GM23338 (cell line): ENCODE data around the gene HRH3. TPM values are rescaled to one million over a fixed set of nuclear protein-coding genes. Genes with fewer than 3 reads are reported as not detected.

ENCODE experiments used
- ATAC-seq: fragments of 200-7000 bp; cut with Tn5 transposase; 3 replicates; pipeline ENCODE4 v1.9.1; 2020
- DNase-seq: peaks from one replicate; pipeline ENCODE4 v3.0.0-alpha.2; 2015; ENCODE audit warnings: low spot score
- H2AFZ ChIP-seq: fragments of 200-600 bp; sonication (generic); 2 replicates; pipeline ENCODE4 v1.8.0; 2016; ENCODE audit warnings: antibody characterized with exemption, mild to moderate bottlenecking, moderate library complexity
- H3F3A ChIP-seq: fragments of 200-600 bp; sonication (generic); replicated peaks from 2 replicates; pipeline ENCODE4 v1.8.0; 2017; ENCODE audit warnings: antibody characterized with exemption, mixed run types, low read depth
- H3K27ac ChIP-seq: fragments of 200-600 bp; sonication (generic); 2 replicates; pipeline ENCODE4 v1.6.1; 2016; ENCODE audit warnings: low read depth
- H3K27me3 ChIP-seq: fragments of 200-600 bp; sonication (generic); 2 replicates; pipeline ENCODE4 v1.8.0; 2016; ENCODE audit warnings: mild to moderate bottlenecking, mixed run types, moderate library complexity; ENCODE audit not compliant: insufficient read depth
- H3K36me3 ChIP-seq: fragments of 200-600 bp; sonication (generic); 2 replicates; pipeline ENCODE4 v1.8.0; 2016; ENCODE audit warnings: mild to moderate bottlenecking; ENCODE audit not compliant: insufficient read depth
- H3K4me1 ChIP-seq: fragments of 200-600 bp; sonication (generic); 2 replicates; pipeline ENCODE4 v1.8.0; 2016; ENCODE audit warnings: mild to moderate bottlenecking, moderate library complexity; ENCODE audit not compliant: insufficient read depth
- H3K4me2 ChIP-seq: fragments of 200-600 bp; sonication (generic); 2 replicates; pipeline ENCODE4 v1.7.1; 2017; ENCODE audit warnings: mixed run types
- H3K4me3 ChIP-seq: fragments of 200-600 bp; sonication (generic); 2 replicates; pipeline ENCODE4 v1.6.1; 2016; ENCODE audit warnings: mixed run types
- H3K79me2 ChIP-seq: fragments of 200-600 bp; sonication (generic); replicated peaks from 2 replicates; pipeline ENCODE4 v1.8.0; 2017; ENCODE audit warnings: mild to moderate bottlenecking; ENCODE audit not compliant: insufficient read depth
- H3K9me2 ChIP-seq: fragments of 200-600 bp; sonication (generic); 2 replicates; pipeline ENCODE4 v1.8.0; 2017; ENCODE audit not compliant: insufficient read depth
- H4K20me1 ChIP-seq: fragments of 200-600 bp; sonication (generic); replicated peaks from 2 replicates; pipeline ENCODE4 v1.8.0; 2017; ENCODE audit warnings: mild to moderate bottlenecking; ENCODE audit not compliant: insufficient read depth
- H3K27ac Mint-ChIP-seq: 2 replicates; pipeline ENCODE4 v1.8.0; 2020; ENCODE audit warnings: inconsistent platforms, mild to moderate bottlenecking, moderate library complexity, mixed read lengths
- H3K27me3 Mint-ChIP-seq: 3 replicates; pipeline ENCODE4 v1.8.0; 2022; ENCODE audit warnings: low read depth, mild to moderate bottlenecking, moderate library complexity, mixed read lengths, inconsistent platforms; ENCODE audit not compliant: insufficient read depth, poor library complexity
- H3K36me3 Mint-ChIP-seq: 3 replicates; pipeline ENCODE4 v1.8.0; 2021; ENCODE audit warnings: low read depth, mild to moderate bottlenecking, inconsistent platforms, moderate library complexity, mixed read lengths
- H3K4me1 Mint-ChIP-seq: 3 replicates; pipeline ENCODE4 v1.8.0; 2020; ENCODE audit warnings: mild to moderate bottlenecking, inconsistent platforms, mixed read lengths
- H3K4me3 Mint-ChIP-seq: 3 replicates; pipeline ENCODE4 v1.8.0; 2021; ENCODE audit warnings: moderate library complexity, mild to moderate bottlenecking, inconsistent platforms, mixed read lengths
- H3K9me3 Mint-ChIP-seq: 3 replicates; pipeline ENCODE4 v1.8.0; 2020; ENCODE audit warnings: moderate library complexity, mild to moderate bottlenecking, inconsistent platforms, mixed read lengths
- CREB1 ChIP-seq: fragments of 250-450 bp; sonication (Bioruptor Pico); IDR thresholded peaks from 2 replicates; pipeline ENCODE4 v1.5.0; 2020; ENCODE audit warnings: low read depth, mild to moderate bottlenecking, moderate library complexity
- ETS1 ChIP-seq: IDR thresholded peaks from 2 replicates; pipeline ENCODE4 v1.6.1; 2016; ENCODE audit warnings: antibody characterized with exemption
- EZH2 ChIP-seq: fragments of 200-600 bp; sonication (generic); IDR thresholded peaks from one replicate; pipeline ENCODE4 v1.8.0; 2017; ENCODE audit warnings: antibody characterized with exemption, mild to moderate bottlenecking, low read depth; ENCODE audit not compliant: unreplicated experiment
- EZH2phosphoT487 ChIP-seq: fragments of 200-600 bp; sonication (generic); IDR thresholded peaks from one replicate; pipeline ENCODE4 v1.8.1; 2018; ENCODE audit warnings: antibody characterized with exemption; ENCODE audit not compliant: unreplicated experiment
- JUNB ChIP-seq: IDR thresholded peaks from one replicate; pipeline ENCODE4 v1.6.1; 2016; ENCODE audit warnings: antibody characterized with exemption; ENCODE audit not compliant: unreplicated experiment
- NANOG ChIP-seq: IDR thresholded peaks from 2 replicates; pipeline ENCODE4 v1.6.1; 2016; ENCODE audit warnings: antibody characterized with exemption, borderline replicate concordance
- POLR2AphosphoS5 ChIP-seq: IDR thresholded peaks from 2 replicates; pipeline ENCODE4 v1.6.1; 2016; ENCODE audit warnings: antibody characterized with exemption, low read depth
- REST ChIP-seq: IDR thresholded peaks from one replicate; pipeline ENCODE4 v1.6.1; 2018; ENCODE audit warnings: antibody characterized with exemption; ENCODE audit not compliant: unreplicated experiment
- STAT1 ChIP-seq: IDR thresholded peaks from one replicate; pipeline ENCODE4 v1.6.1; 2016; ENCODE audit warnings: antibody characterized with exemption; ENCODE audit not compliant: unreplicated experiment
- ZNF114 ChIP-seq: fragments of 250-450 bp; sonication (Bioruptor Pico); IDR thresholded peaks from 2 replicates; pipeline ENCODE4 v1.5.0; 2020; ENCODE audit warnings: mild to moderate bottlenecking, moderate library complexity
- ZNF331 ChIP-seq: fragments of 250-450 bp; sonication (Bioruptor Pico); IDR thresholded peaks from 2 replicates; pipeline ENCODE4 v1.5.0; 2020; ENCODE audit warnings: low read depth, mild to moderate bottlenecking, moderate library complexity
- ZNF462 ChIP-seq: fragments of 250-450 bp; sonication (Bioruptor Pico); IDR thresholded peaks from 2 replicates; pipeline ENCODE4 v1.5.0; 2020; ENCODE audit warnings: mild to moderate bottlenecking, moderate library complexity
- polyA plus RNA-seq: library from polyadenylated mRNA; unstranded; fragments of >200 nt; fragmentation: Nextera tagmentation; extraction: Ambion mirVana; gene quantifications from 2 replicates; pipeline ENCODE4 v1.2.1, GENCODE V29; 2016
- total RNA-seq: library from RNA; depleted of rRNA; stranded (reverse); fragments of >200 nt; shearing (Covaris generic); gene quantifications from 2 replicates; pipeline ENCODE4 v1.2.3, GENCODE V29; 2014
- TF ChIP-seq, protein P1 (sequence below), 2 experiments: fragments of 200-600 bp in 1 of 2; sonication (generic) in 1 of 2; conservative IDR thresholded peaks; 2 replicates each; pipeline versions ENCODE4 v1.5.1 to v1.6.1; 2016 to 2017; ENCODE audit warnings: antibody characterized with exemption in 2 of 2, low read depth in 2 of 2, mild to moderate bottlenecking in 2 of 2, moderate library complexity in 1 of 2

HRH3 gene
- total and polyA plus RNA-seq, 2 experiments from 2014 or later = 1.5 to 5.2 TPM

GRCh38 chr20:62215020-62215990 is 4.8 kb downstream of the HRH3 start:
- DNase-seq (no peak), ATAC-seq (no peak)
- peaks cover 8% of the 10 kb centered on the region; the same call in 2 of the 3 replicates for H3K4me1 Mint-ChIP-seq
- H3K9me3 Mint-ChIP-seq = no peaks in the 10 kb centered on the region
- Histone ChIP-seq H3K4me2 (no peak overlapping the region), H4K20me1 (no peaks in the 10 kb centered on the region; the same call in 1 of the 2 replicates), H3F3A (no peaks in the 10 kb centered on the region), H2AFZ (no peak overlapping the region), H3K36me3 (no peaks in the 10 kb centered on the region), H3K9me2 (no peaks in the 10 kb centered on the region), H3K4me1 (peaks cover 7% of the 10 kb centered on the region), H3K79me2 (no peaks in the 10 kb centered on the region), H3K27me3 (peaks cover 21% of the 10 kb centered on the region), H3K27ac (no peak overlapping the region), H3K4me3 (no peak overlapping the region)
- no peak overlapping the region for H3K27ac Mint-ChIP-seq
- TF ChIP-seq ZNF114 (CRISPR knock-in tag) = no peak
- TF ChIP-seq, protein P1, sequence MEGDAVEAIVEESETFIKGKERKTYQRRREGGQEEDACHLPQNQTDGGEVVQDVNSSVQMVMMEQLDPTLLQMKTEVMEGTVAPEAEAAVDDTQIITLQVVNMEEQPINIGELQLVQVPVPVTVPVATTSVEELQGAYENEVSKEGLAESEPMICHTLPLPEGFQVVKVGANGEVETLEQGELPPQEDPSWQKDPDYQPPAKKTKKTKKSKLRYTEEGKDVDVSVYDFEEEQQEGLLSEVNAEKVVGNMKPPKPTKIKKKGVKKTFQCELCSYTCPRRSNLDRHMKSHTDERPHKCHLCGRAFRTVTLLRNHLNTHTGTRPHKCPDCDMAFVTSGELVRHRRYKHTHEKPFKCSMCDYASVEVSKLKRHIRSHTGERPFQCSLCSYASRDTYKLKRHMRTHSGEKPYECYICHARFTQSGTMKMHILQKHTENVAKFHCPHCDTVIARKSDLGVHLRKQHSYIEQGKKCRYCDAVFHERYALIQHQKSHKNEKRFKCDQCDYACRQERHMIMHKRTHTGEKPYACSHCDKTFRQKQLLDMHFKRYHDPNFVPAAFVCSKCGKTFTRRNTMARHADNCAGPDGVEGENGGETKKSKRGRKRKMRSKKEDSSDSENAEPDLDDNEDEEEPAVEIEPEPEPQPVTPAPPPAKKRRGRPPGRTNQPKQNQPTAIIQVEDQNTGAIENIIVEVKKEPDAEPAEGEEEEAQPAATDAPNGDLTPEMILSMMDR (conservative IDR thresholded peaks at IDR 0.05; ENCODE audit: low read depth in 2 of 2) = no peak
- TF ChIP-seq POLR2AphosphoS5 = no peak
- no peak for TF ChIP-seq ZNF331
- TF ChIP-seq EZH2 = no peak
- TF ChIP-seq JUNB = no peak
- TF ChIP-seq EZH2phosphoT487 = no peak
- no peak for TF ChIP-seq NANOG
- no peak for TF ChIP-seq CREB1 (CRISPR knock-in tag)
- TF ChIP-seq STAT1 = no peak
- no peak for TF ChIP-seq ETS1
- no peak for TF ChIP-seq REST
- no peak for TF ChIP-seq ZNF462
- peaks cover 25% of the 10 kb centered on the region for H3K27me3 Mint-ChIP-seq
- no peak overlapping the region; the same call in 2 of the 3 replicates for H3K4me3 Mint-ChIP-seq
- no peaks in the 10 kb centered on the region for H3K36me3 Mint-ChIP-seq
